OCI-M1 (cell line): ENCODE results near the gene ITPR2.

Experiments
- DNase-seq: peaks from one replicate; lab custom pipeline; 2025; lab: John Stamatoyannopoulos, UW

ITPR2 gene

DNA sequence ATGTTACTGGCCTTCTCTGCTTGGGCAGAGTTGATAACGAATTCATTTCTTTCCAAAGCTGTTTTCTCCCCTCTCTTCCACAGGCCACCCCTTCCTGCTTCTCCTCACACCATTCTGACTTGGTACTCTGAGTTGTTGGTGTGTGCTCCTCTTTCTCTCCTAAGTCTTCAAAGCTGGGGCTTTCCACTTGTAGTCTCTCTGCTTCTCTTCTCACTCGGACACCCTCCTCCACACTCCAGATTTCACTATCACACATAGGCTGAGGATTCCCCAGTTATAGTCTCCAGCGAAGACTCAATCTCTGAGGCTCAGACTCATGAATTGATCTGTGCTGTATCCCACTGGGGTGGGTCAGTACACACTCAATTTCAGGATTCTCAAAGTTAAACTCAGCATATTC is 436.6 kb downstream of the ITPR2 start:
- no peak for DNase-seq

GRCh38 chr12:26389343-26389742 is 443.7 kb downstream of the ITPR2 start:
- no peak for DNase-seq

DNA sequence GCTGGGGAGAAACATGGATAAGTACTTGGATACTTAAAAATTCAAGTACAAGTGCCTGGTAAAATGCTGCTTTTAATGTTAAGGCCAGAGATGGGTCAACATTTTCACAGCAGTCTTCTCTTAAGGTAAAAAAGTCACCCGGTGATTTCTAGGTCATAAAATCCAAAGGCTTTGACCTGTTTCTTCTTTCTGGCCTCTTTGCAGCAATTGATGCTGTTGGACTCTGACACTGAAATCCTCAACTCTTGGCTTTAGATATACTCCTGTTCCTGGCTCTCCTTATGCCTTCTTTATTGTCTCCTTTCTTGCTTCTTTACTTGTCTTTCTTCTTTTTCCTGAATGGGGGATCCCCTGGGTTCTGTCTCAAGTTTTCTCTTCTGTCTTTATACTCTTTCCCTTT is 448.5 kb downstream of the ITPR2 start:
- DNase-seq = no peak

- DNase-seq = no peak
These were observed 450.0 kb downstream of the ITPR2 start for GRCh38 chr12:26383041-26383440.

GRCh38 chr12:26380897-26381296 is 452.1 kb downstream of the ITPR2 start:
- DNase-seq = no peak

DNA sequence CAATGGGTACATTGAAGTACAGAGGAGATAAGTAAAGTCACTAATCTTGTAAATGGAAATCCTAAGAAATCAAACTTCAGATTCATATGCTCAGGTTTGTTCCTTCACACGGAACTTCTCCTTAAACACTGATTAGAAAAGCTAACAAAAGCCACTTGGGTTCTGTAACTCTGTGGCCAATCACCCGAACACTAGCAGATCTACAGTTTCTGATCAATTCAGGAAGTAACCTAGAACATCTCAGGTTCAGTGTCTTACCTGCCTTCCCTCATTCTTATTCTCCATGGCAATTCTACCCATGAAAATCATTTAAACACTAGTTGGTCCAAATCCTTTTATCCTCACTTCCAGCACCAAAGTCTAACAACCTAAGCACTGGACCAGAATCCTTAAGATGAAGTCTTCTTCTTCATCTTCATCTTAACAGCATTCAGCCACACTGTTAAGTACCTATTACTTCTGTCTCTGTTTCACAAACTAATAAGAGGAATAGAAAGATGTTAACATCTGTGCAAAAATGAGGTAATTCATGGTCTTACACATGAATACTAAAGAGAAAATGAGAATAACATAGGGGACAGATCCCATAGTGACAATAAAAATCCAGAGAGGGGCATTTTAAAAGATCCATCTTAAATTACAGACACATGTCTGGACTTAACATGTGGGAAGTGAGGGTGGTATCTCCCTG is 453.1 kb downstream of the ITPR2 start:
- DNase-seq = no peak

- DNase-seq = no peak
These were observed 454.3 kb downstream of the ITPR2 start for GRCh38 chr12:26378711-26379110.

GRCh38 chr12:26374934-26375680 is 457.9 kb downstream of the ITPR2 start:
- DNase-seq = peak; percentile 9

- no peak for DNase-seq
These were observed 459.1 kb downstream of the ITPR2 start for GRCh38 chr12:26373606-26374495.

DNA sequence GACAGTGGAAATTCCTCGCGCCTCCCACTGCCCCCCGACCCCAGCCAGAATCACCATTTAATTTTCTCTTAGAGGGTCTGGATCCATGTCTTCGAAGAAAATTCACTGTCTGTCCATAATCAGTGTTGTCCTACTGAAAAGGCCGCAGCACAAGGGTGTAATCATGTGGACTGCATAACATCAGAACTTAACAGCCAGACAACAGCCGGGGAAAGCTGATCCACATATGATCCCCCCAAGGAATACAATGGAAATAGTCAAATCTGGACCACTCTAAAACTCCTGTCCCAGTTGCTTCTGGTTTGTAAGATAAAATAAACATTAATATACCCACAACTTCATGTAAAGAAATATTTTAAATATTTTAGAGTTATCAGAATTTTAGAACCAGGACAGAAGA is 460.1 kb downstream of the ITPR2 start:
- DNase-seq = no peak

- DNase-seq = no peak
These were observed 462.9 kb downstream of the ITPR2 start for GRCh38 chr12:26370098-26370497.

GRCh38 chr12:26369588-26369987 is 463.4 kb downstream of the ITPR2 start:
- DNase-seq = peak; percentile 76

GRCh38 chr12:26367991-26368730 is 464.8 kb downstream of the ITPR2 start:
- DNase-seq = no peak

DNA sequence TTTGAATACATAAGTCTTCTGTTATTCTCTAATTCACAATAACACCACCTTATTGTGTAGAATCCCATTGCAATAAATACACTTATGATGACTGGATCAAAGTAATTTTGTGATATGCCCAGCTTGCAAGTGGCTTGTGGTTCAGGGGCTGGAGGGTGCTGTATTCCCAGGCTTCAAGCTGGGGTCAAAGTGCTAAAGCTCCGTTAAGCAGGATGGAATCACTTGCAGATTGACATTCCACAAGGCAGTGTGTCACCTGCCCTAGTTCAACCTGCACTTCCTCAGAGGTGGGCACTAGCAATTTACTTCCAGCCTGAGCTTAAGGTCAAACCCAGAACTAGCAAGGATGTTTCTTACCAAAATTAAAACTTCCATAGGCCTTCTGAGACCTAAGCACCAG is 471.0 kb downstream of the ITPR2 start:
- no peak for DNase-seq

DNA sequence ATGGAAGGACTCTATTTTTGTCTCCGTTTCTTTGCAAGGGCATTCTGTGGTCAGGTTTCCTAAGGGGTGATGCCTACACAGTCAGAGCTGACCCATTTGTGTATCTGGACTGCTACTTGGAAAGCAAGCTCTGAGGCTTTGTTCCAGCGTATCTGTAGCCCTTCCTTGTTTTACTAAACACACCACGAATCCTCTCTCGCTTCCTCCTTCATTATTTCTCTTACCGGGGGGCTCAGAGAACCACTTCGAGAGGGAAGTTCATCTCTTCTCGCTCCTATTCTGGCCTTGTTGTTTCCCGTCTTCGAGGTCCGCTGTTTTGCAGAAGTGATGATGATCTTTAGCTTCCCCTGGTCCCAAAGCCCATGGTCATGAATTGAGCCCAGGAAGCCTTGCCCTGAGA is 472.9 kb downstream of the ITPR2 start:
- DNase-seq = no peak

- DNase-seq = no peak
These were observed 473.4 kb downstream of the ITPR2 start for GRCh38 chr12:26359576-26359975.

GRCh38 chr12:26358651-26359050 is 474.3 kb downstream of the ITPR2 start:
- no peak for DNase-seq

GRCh38 chr12:26347300-26347699 is 485.7 kb downstream of the ITPR2 start:
- no peak for DNase-seq

GRCh38 chr12:26346736-26347135 is 486.3 kb downstream of the ITPR2 start:
- DNase-seq = peak; percentile 27

DNA sequence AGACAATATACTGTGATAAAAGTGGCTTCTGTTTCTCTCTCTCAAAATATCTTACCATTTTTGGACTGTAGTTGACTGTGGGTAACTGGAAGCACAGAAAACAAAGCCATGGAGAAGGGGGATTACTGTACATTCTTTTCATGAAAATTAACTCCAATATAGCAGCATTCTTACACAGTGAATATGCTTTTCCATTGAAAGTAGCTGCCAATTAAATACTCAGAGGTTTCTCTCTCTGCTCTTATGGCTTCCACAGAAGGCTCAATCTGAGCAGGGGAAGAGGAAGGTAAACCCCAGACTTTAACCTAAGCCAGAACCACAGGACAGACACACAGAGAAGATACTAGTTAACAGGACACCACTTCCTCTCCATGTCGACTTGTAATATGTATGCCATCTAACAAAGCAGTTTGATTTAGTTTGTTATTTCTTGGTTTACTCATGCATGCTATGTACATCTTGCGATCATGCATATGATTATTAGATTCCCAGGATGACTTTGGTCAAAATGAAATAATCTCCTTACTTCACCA is 487.5 kb downstream of the ITPR2 start:
- peak; percentile 26 for DNase-seq

- no peak for DNase-seq
These were observed 491.5 kb downstream of the ITPR2 start for GRCh38 chr12:26341491-26341890.

GRCh38 chr12:26340649-26341048 is 492.3 kb downstream of the ITPR2 start:
- DNase-seq = peak; percentile 52
